Progenitor cell of endocrine pancreas (in vitro differentiated cells): ENCODE data around the gene PAQR5. TPM values are rescaled to one million over a fixed set of nuclear protein-coding genes. Genes with fewer than 3 reads are reported as not detected.

Experiments
- DNase-seq: peaks from one replicate; pipeline ENCODE4 v3.0.0; 2021; ENCODE audit warnings: low spot score; ENCODE audit not compliant: unreplicated experiment
- H3K27ac Mint-ChIP-seq: 2 replicates; pipeline ENCODE4 v1.8.0; 2021; ENCODE audit warnings: mild to moderate bottlenecking, moderate library complexity, mixed read lengths
- H3K27me3 Mint-ChIP-seq: 2 replicates; pipeline ENCODE4 v1.8.0; 2021; ENCODE audit warnings: mixed read lengths
- H3K36me3 Mint-ChIP-seq: 2 replicates; pipeline ENCODE4 v1.8.0; 2022; ENCODE audit warnings: mixed read lengths; ENCODE audit not compliant: insufficient read depth
- H3K4me1 Mint-ChIP-seq: 2 replicates; pipeline ENCODE4 v1.8.0; 2021; ENCODE audit warnings: low read depth, mixed read lengths
- H3K4me3 Mint-ChIP-seq: 2 replicates; pipeline ENCODE4 v1.8.0; 2021; ENCODE audit warnings: low read depth, mild to moderate bottlenecking, moderate library complexity, mixed read lengths
- H3K9me3 Mint-ChIP-seq: 2 replicates; pipeline ENCODE4 v1.8.0; 2021; ENCODE audit warnings: low read depth, mixed read lengths
- CTCF ChIP-seq: fragments of 200-600 bp; sonication (generic); IDR thresholded peaks from one replicate; pipeline ENCODE4 v1.5.0; 2021; ENCODE audit warnings: antibody characterized with exemption, mild to moderate bottlenecking; ENCODE audit not compliant: unreplicated experiment
- total RNA-seq: library from RNA; stranded (reverse); gene quantifications from 2 replicates; pipeline ENCODE4 v1.2.1, GENCODE V29; 2021

PAQR5 gene
- total RNA-seq, 1 donor from 2014 or later, result 14.6 TPM

GRCh38 chr15:69412701-69413100 is 114.0 kb downstream of the PAQR5 start:
- no peak for TF ChIP-seq CTCF
- Mint-ChIP-seq H3K27me3 (no peaks in the 10 kb centered on the region), H3K36me3 (no peaks in the 10 kb centered on the region), H3K27ac (no peak overlapping the region), H3K4me1 (peaks cover 8% of the 10 kb centered on the region), H3K4me3 (peak overlapping the region; percentile 85), H3K9me3 (no peaks in the 10 kb centered on the region)
- no peak for DNase-seq

DNA sequence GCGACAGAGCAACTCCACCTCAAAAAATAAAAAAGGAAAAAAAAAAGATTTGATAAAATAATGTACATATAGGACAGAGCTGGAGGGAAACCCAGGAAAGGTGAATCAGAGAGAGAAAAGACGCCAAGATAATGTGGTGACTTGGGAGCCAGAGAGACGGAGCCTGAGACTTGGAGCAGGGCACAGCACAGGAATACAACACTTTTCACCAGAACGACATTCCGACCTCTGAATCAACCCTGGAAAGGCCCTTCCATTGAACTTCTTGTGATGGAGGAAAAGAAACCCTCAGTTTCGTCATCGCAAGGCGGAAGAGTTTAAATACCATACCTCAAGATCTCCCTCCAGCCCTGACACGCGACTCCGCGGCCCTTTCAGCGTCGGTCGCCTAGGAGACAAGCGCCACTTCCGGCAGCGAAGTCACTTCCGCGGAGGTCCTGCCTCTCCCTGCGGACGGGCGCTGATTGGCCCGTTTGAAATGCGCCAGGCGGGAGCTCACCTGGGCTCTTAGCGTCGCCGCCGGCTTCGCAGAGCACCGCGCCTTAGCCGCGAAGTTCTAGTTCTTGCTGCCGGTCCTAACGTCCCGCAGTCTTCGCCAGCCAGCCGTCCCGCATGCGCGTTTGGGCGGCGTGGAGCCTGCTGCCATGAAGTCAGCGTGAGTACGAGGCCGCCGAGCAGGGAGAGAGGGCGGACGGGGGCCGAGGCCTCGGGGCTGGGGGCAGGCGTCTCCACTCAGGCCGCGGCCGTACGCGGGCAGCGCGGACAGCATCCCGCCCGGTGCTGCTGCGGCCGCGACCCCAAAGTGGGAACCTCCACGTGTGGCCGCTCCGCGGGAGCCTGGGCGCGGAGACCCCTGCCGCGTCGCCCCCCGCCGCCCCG is 115.3 kb downstream of the PAQR5 start, which contains the start of gene KIF23:
Gene KIF23, plus strand, starts transcription at position 528 of the 879 bp plus-strand sequence. Its CDS starts 117 bp downstream, at position 645.
- peak within 1 kb of the TSS; percentile 85 for H3K4me3 Mint-ChIP-seq
- peaks cover 6% of the 10 kb centered on the region for H3K36me3 Mint-ChIP-seq
- no peak for TF ChIP-seq CTCF
- DNase-seq, result peak; percentile 86
- H3K27me3 Mint-ChIP-seq, result peaks cover 3% of the 10 kb centered on the region
- peaks cover 8% of the 10 kb centered on the region for H3K4me1 Mint-ChIP-seq
- H3K27ac Mint-ChIP-seq, result peak within 1 kb of the TSS; percentile 92
- no peaks in the 10 kb centered on the region for H3K9me3 Mint-ChIP-seq

- DNase-seq, result peak; percentile 24
- no peak for TF ChIP-seq CTCF
- H3K27ac Mint-ChIP-seq, result peak overlapping the region; percentile 92
- H3K4me1 Mint-ChIP-seq, result peaks cover 8% of the 10 kb centered on the region
- no peaks in the 10 kb centered on the region for H3K9me3 Mint-ChIP-seq
- peaks cover 5% of the 10 kb centered on the region for H3K27me3 Mint-ChIP-seq
- H3K36me3 Mint-ChIP-seq, result peaks cover 11% of the 10 kb centered on the region
- H3K4me3 Mint-ChIP-seq, result peak overlapping the region; percentile 83
These were observed 116.0 kb downstream of the PAQR5 start for GRCh38 chr15:69414701-69415167.

GRCh38 chr15:69415381-69415780 is 116.7 kb downstream of the PAQR5 start:
- DNase-seq, result no peak
- peaks cover 5% of the 10 kb centered on the region for H3K27me3 Mint-ChIP-seq
- peaks cover 11% of the 10 kb centered on the region for H3K36me3 Mint-ChIP-seq
- H3K27ac Mint-ChIP-seq, result peak overlapping the region; percentile 31
- H3K4me3 Mint-ChIP-seq, result peak overlapping the region; percentile 83
- H3K9me3 Mint-ChIP-seq, result no peaks in the 10 kb centered on the region
- TF ChIP-seq CTCF, result no peak
- peaks cover 8% of the 10 kb centered on the region for H3K4me1 Mint-ChIP-seq

DNA sequence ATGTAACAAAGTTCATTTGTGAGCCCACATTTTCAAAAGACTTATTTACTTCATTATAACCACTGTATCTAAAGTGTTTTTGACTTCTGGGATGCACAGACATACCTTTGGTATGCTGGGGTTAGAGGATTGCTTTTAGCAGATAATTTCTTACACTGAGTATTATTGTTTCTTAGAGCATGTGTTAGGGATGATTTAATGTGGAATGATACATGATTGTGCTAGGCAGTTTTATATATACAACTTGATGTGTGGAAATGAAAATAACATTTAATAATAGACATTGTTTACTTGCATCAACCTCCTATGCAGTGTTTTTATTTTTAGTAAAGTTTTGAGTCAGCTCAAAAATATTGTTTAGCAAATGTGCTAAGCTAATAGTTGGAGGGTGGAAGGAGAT is 118.9 kb downstream of the PAQR5 start:
- TF ChIP-seq CTCF, result no peak
- no peak for DNase-seq
- H3K27me3 Mint-ChIP-seq, result peaks cover 9% of the 10 kb centered on the region
- peaks cover 18% of the 10 kb centered on the region for H3K36me3 Mint-ChIP-seq
- no peaks in the 10 kb centered on the region for H3K9me3 Mint-ChIP-seq
- H3K4me3 Mint-ChIP-seq, result no peak overlapping the region
- no peak overlapping the region for H3K27ac Mint-ChIP-seq
- H3K4me1 Mint-ChIP-seq, result peaks cover 8% of the 10 kb centered on the region
